ENCODE results near the gene PCNX2. TPM values are rescaled to one million over a fixed set of nuclear protein-coding genes. Genes with fewer than 3 reads are reported as not detected.

Gene PCNX2
- total and polyA plus RNA-seq, 2 donors (not counting 3 experiments of a cell fraction or from before 2014, with no cell fraction given), result 6.6 to 11.0 TPM

DNA sequence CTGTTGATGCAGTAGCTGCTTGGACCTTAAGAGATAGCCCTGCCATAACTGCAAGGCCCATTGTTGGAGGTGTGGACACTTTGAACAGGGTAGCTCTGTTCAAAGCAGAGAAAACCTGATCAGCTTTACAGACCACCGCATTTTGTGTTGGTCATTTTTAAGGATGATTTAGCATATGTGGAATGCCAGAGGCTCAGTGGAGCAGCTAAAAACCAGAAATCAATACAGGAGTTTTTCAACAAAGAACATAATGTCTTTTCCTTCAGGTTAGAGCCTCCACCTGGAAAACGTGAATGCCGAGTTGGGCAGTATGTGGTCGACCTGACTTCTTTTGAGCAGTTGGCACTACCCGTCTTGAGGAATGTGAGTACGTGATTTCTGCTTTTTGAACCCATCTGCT lies 339.4 kb downstream of the PCNX2 start:
- intact Hi-C loops (cut with micrococcal nuclease), result no loop called here

More for the DNA sequence above, 339.4 kb downstream of the PCNX2 start:
- H3K79me2 ChIP-seq (ENCODE audit: control insufficient read depth, insufficient read depth, low read length), result no peaks in the 10 kb centered on the region
- H3K4me2 ChIP-seq (ENCODE audit: insufficient read depth, low read length), result no peak overlapping the region
- H4K20me1 ChIP-seq (replicated peaks; ENCODE audit: control insufficient read depth, extremely low read depth, insufficient read depth, low read length), result no peaks in the 10 kb centered on the region
- no peaks in the 10 kb centered on the region for H3K9me3 ChIP-seq (replicated peaks; ENCODE audit: control insufficient read depth, insufficient read depth, low read length)
- H3K4me1 ChIP-seq (ENCODE audit: control insufficient read depth, extremely low read depth, insufficient read depth, low read length), result peaks cover 7% of the 10 kb centered on the region
- H3K36me3 ChIP-seq (ENCODE audit: control insufficient read depth in 2 of 2, extremely low read depth in 1 of 2, insufficient read depth in 2 of 2, low read length in 2 of 2), result peaks cover 0 to 9% of the 10 kb centered on the region in 2 experiments
- no peak overlapping the region for H2AFZ ChIP-seq (ENCODE audit: low read depth, low read length)
- no peaks in the 10 kb centered on the region for H3K27me3 ChIP-seq (ENCODE audit: control insufficient read depth in 2 of 2, insufficient read depth in 2 of 2, low read length in 2 of 2)
- BruUV-seq (replicated peaks), result no TSS peak
- no peak overlapping the region for H3K27ac ChIP-seq (ENCODE audit: insufficient read depth, low read depth, low read length)
- POLR2A ChIA-PET, result no interaction called here
- TF ChIP-seq GATA2 (IDR thresholded peaks at IDR 0.05; ENCODE audit: insufficient read depth, insufficient read length, low read depth, low read length) (no peak), FOS (IDR thresholded peaks at IDR 0.05; ENCODE audit: borderline replicate concordance, insufficient read depth, low read length) (no peak), POLR2A (IDR thresholded peaks at IDR 0.05; ENCODE audit: low read depth, low read length) (no peak), MYC (IDR thresholded peaks at IDR 0.05; ENCODE audit: low read depth, low read length) (no peak), JUN (IDR thresholded peaks at IDR 0.05; ENCODE audit: borderline replicate concordance, insufficient read depth, insufficient read length, low read depth) (no peak), EZH2 (IDR thresholded peaks at IDR 0.05; ENCODE audit: borderline replicate concordance, low read depth, low read length, severe bottlenecking) (no peak), POLR2AphosphoS5 (IDR thresholded peaks at IDR 0.05; ENCODE audit: insufficient read depth, low read depth, low read length) (no peak)
- TF ChIP-seq, protein P1, sequence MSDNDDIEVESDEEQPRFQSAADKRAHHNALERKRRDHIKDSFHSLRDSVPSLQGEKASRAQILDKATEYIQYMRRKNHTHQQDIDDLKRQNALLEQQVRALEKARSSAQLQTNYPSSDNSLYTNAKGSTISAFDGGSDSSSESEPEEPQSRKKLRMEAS (IDR thresholded peaks at IDR 0.05; ENCODE audit: insufficient read depth, insufficient read length), result no peak
- TF ChIP-seq, protein P2, sequence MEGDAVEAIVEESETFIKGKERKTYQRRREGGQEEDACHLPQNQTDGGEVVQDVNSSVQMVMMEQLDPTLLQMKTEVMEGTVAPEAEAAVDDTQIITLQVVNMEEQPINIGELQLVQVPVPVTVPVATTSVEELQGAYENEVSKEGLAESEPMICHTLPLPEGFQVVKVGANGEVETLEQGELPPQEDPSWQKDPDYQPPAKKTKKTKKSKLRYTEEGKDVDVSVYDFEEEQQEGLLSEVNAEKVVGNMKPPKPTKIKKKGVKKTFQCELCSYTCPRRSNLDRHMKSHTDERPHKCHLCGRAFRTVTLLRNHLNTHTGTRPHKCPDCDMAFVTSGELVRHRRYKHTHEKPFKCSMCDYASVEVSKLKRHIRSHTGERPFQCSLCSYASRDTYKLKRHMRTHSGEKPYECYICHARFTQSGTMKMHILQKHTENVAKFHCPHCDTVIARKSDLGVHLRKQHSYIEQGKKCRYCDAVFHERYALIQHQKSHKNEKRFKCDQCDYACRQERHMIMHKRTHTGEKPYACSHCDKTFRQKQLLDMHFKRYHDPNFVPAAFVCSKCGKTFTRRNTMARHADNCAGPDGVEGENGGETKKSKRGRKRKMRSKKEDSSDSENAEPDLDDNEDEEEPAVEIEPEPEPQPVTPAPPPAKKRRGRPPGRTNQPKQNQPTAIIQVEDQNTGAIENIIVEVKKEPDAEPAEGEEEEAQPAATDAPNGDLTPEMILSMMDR (IDR thresholded peaks at IDR 0.05; ENCODE audit: extremely low read depth in 1 of 2, insufficient read depth in 1 of 2, low read depth in 1 of 2, low read length in 2 of 2), result no peak
- FAIRE-seq (no peak), DNase-seq (ENCODE audit: low read depth, low spot score) (no peak)
- no peak overlapping the region for H3K4me3 ChIP-seq (replicated peaks in 1 of 3; ENCODE audit: insufficient read depth in 1 of 3, low read depth in 1 of 3, low read length in 3 of 3)
- no peaks in the 10 kb centered on the region for H3K9me1 ChIP-seq (replicated peaks; ENCODE audit: control insufficient read depth, extremely low read depth, insufficient read depth, low read length)
- dilution Hi-C loops (cut with MboI; ENCODE audit: extremely low pct_ligation_motif_present, low sequenced_read_pairs), result no loop called here
- CTCF ChIA-PET, result no interaction called here
- H3K9ac ChIP-seq (replicated peaks; ENCODE audit: extremely low read depth, insufficient read depth, low read length), result no peak overlapping the region
